Lower lobe of right lung (tissue), 2 donors: ENCODE measurements around the gene RANBP1. TPM values are rescaled to one million over a fixed set of nuclear protein-coding genes. Genes with fewer than 3 reads are reported as not detected.
"Not testable (repeated sequence)": the region's sequence is repeated elsewhere in the genome, so short reads cannot be mapped to it uniquely, and the experiment has no call there.

ENCODE experiments used
- ATAC-seq, 2 donors: fragments of 200-7000 bp; cut with Tn5 transposase; one replicate each; pipeline ENCODE4 v1.9.1; 2020 to 2022; ENCODE audit warnings: mild to moderate bottlenecking in 2 of 2, moderate library complexity in 2 of 2
- DNase-seq: peaks from one replicate; pipeline ENCODE4 v3.0.0-alpha.2; 2020
- H3K27ac ChIP-seq: fragments of 200-600 bp; one replicate; pipeline ENCODE4 v1.8.0; 2022
- H3K27me3 ChIP-seq: fragments of 200-600 bp; one replicate; pipeline ENCODE4 v1.8.0; 2022; ENCODE audit warnings: low read depth
- H3K36me3 ChIP-seq: fragments of 200-600 bp; one replicate; pipeline ENCODE4 v1.8.0; 2022; ENCODE audit warnings: mild to moderate bottlenecking
- H3K4me1 ChIP-seq: fragments of 200-600 bp; one replicate; pipeline ENCODE4 v1.8.0; 2022
- H3K4me3 ChIP-seq: fragments of 200-600 bp; one replicate; pipeline ENCODE4 v1.8.0; 2022; ENCODE audit warnings: mild to moderate bottlenecking
- H3K9me3 ChIP-seq: fragments of 200-600 bp; one replicate; pipeline ENCODE4 v1.8.0; 2022
- CTCF ChIP-seq: fragments of 200-600 bp; IDR thresholded peaks from one replicate; pipeline ENCODE4 v1.8.0; 2022; ENCODE audit warnings: antibody characterized with exemption, mild to moderate bottlenecking
- intact Hi-C: fragments of 100-400 bp; cut with DNase I; formaldehyde crosslinking; loops from one replicate; pipeline ENCODE4 v1.11.0; 2022
- long read RNA-seq: library from polyadenylated mRNA; unstranded; transcript quantifications from one replicate; pipeline ENCODE4 v2.0.0, GENCODE V29; 2021
- total RNA-seq: library from RNA; stranded (reverse); fragmentation: NEBNext Ultra II Directional; extraction: Animal tissue kit (Norgen Biotek cat#: 25700); gene quantifications from one replicate; pipeline ENCODE4 v1.2.1, GENCODE V29; 2021
- donor health status: DM: no; HTN: yes; CAD: no; lungs with severe emphysema.

RANBP1 gene
- 58.3 TPM for total RNA-seq
- long read RNA-seq, transcript RANBP1-201 (6 exons, 837 nt) = major isoform, 64 of 112 reads
- long read RNA-seq, transcript RANBP1-202 (6 exons, 1,132 nt) = minor isoform, 31 of 112 reads
- long read RNA-seq, partial matches to known transcripts = 15 of 112 reads
- long read RNA-seq, other reads (novel, unspliced or antisense) = 2 of 112 reads

GRCh38 chr22:20115691-20116375 lies at the start of gene RANBP1:
Gene RANBP1 (plus strand): TSS chr22:20116104. CDS start chr22:20116185, 81 bp downstream.
- Histone ChIP-seq H3K9me3 (no peaks in the 10 kb centered on the region), H3K4me1 (peaks cover 39% of the 10 kb centered on the region), H3K36me3 (peaks cover 73% of the 10 kb centered on the region), H3K27me3 (no peaks in the 10 kb centered on the region), H3K27ac (peak within 1 kb of the TSS; percentile 87), H3K4me3 (peak within 1 kb of the TSS; percentile 79)
- DNase-seq (peak; percentile 48), ATAC-seq (no peak)
- no peak for TF ChIP-seq CTCF
- intact Hi-C loops = no loop called here

DNA sequence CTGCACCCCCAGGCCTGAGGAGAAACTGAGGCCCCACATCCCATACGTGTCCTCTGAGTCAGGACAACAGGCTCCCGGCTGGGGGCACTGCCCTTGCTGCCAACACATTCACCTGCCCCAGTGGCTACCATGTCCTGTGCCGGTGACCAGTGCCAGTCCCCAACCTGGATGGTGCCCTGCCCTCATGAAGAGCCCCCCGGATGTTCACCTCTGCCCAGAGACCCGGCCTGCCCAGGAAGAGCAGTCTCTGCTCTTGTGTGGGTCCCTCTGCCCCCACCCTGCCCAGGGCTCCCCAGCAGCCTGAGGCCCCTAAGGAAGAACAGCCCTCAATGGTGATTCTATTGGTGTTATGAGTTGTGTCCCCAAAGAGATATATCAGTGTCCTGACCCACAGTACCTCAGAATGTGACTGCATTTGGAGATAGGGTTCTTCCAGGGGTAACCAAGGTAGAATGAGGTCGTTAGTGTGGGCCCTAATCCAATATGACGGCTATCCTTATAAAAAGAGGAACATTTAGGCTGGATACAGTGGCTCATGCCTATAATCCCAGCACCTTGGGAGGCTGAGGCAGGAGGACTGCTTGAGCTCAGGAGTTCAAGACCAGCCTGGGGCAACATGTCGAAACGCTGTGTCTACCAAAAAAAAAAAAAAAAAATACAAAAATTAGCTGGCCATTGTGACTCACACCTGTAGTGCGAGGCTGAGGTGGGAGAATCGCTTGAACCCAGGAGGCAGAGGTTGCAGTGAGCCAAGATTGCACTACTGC lies 49.1 kb upstream of the RANBP1 start:
- Histone ChIP-seq H3K27me3 (no peaks in the 10 kb centered on the region), H3K4me1 (no peaks in the 10 kb centered on the region), H3K27ac (no peak overlapping the region), H3K4me3 (no peak overlapping the region), H3K36me3 (peaks cover 34% of the 10 kb centered on the region), H3K9me3 (no peaks in the 10 kb centered on the region)
- ATAC-seq (no peak), DNase-seq (no peak)
- intact Hi-C loops = no loop called here
- no peak for TF ChIP-seq CTCF

GRCh38 chr22:20067384-20067682 lies 48.6 kb upstream of the RANBP1 start:
- H3K27me3 ChIP-seq, DNase-seq, ATAC-seq, H3K4me3 ChIP-seq, H3K27ac ChIP-seq, H3K4me1 ChIP-seq, H3K9me3 ChIP-seq, intact Hi-C loops: not testable (repeated sequence)
- peaks cover 29% of the 10 kb centered on the region for H3K36me3 ChIP-seq

DNA sequence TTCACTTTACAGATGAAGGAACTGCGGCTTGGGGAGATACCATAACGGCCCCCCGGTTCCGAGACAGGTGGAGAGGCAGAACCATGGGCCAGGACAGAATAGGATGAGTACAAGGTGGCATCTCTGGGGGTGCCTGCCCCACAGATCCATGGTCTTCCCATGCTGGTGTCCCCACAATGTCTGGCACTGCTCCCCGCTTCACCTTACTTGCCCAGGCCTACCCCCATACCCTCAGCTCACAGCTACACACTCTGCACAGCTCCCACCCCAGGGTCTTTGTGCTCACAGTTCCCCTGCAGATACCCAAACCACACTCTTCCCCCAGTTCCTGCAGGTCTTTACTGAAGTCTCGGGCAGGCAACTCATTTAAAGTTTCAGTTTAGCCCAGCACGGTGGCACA lies 47.3 kb upstream of the RANBP1 start:
- intact Hi-C loops = no loop called here
- H3K27me3 ChIP-seq = no peaks in the 10 kb centered on the region
- H3K4me1 ChIP-seq = no peaks in the 10 kb centered on the region
- H3K36me3 ChIP-seq = peaks cover 16% of the 10 kb centered on the region
- H3K9me3 ChIP-seq = no peaks in the 10 kb centered on the region
- DNase-seq = no peak
- no peak overlapping the region for H3K27ac ChIP-seq
- no peak overlapping the region for H3K4me3 ChIP-seq
- ATAC-seq = peak in 1 of 2 donors; percentile 9
- no peak for TF ChIP-seq CTCF

DNA sequence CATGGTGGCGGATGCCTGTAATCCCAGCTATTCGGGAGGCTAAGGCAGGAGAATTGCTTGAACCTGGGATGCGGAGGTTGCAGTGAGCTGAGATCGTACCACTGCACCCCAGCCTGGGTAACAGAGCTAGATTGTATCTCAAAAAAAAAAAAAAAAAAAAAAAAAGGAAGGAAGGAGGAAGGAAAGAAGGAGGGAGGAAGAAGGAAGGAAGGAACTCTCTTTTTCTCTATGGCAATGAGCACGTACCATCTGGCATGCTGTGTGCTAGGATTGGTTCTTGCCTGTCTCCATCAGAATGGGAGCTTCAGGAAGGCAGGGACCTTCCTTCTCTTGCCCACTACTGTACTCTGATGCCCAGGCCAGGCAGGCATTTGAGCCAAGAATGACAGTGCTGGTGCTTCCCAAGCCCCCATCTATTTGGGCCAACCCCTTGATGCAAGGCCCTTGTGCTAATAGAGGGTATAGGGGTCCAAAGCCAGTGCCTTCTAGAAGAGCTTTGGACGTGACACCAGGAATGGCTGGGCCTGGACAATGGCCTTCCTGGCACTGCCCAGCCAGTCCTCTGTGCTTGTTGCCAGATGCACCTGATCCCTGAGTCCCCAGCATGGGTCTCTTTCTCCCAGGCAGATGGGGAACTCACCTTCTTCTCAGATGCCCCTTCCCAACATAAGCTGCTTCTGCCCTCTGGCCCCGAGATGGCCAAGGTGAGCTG lies 46.4 kb upstream of the RANBP1 start:
- Histone ChIP-seq H3K27ac (no peak overlapping the region), H3K4me3 (no peak overlapping the region), H3K9me3 (no peaks in the 10 kb centered on the region), H3K4me1 (no peaks in the 10 kb centered on the region), H3K27me3 (no peaks in the 10 kb centered on the region), H3K36me3 (peaks cover 7% of the 10 kb centered on the region)
- DNase-seq (no peak), ATAC-seq (no peak)
- TF ChIP-seq CTCF = no peak
- intact Hi-C loops = no loop called here
